ENCODE measurements around the gene ABCA4.
A peak's percentile ranks its signal among the peaks of the same experiment; 100 is the strongest.

The ABCA4 gene

GRCh38 chr1:94011709-94012595 lies 109.0 kb downstream of the ABCA4 start:
- TF ChIP-seq CTCF (IDR thresholded peaks at IDR 0.05), result no peak
- Histone ChIP-seq H3K27me3 (no peaks in the 10 kb centered on the region), H3K27ac (no peak overlapping the region), H3K4me1 (ENCODE audit: control insufficient read depth in 1 of 2, insufficient read depth in 1 of 2, low read depth in 1 of 2, low read length in 1 of 2) (peaks cover 28 to 37% of the 10 kb centered on the region in 2 experiments), H3K4me3 (ENCODE audit: low read depth in 1 of 2, low read length in 1 of 2) (no peak overlapping the region), H3K9me3 (no peaks in the 10 kb centered on the region), H3K36me3 (no peaks in the 10 kb centered on the region)

GRCh38 chr1:94011129-94011528 lies 109.8 kb downstream of the ABCA4 start:
- H3K36me3 ChIP-seq, result no peaks in the 10 kb centered on the region
- TF ChIP-seq CTCF (IDR thresholded peaks at IDR 0.05), result no peak
- H3K9me3 ChIP-seq, result no peaks in the 10 kb centered on the region
- no peak overlapping the region for H3K4me3 ChIP-seq (ENCODE audit: low read depth in 1 of 2, low read length in 1 of 2)
- H3K27me3 ChIP-seq, result no peaks in the 10 kb centered on the region
- H3K27ac ChIP-seq, result peak overlapping the region; percentile 50
- peaks cover 23 to 29% of the 10 kb centered on the region in 2 experiments for H3K4me1 ChIP-seq (ENCODE audit: control insufficient read depth in 1 of 2, insufficient read depth in 1 of 2, low read depth in 1 of 2, low read length in 1 of 2)

- no peak overlapping the region for H3K4me3 ChIP-seq (ENCODE audit: low read depth in 1 of 2, low read length in 1 of 2)
- no peaks in the 10 kb centered on the region for H3K9me3 ChIP-seq
- no peaks in the 10 kb centered on the region for H3K36me3 ChIP-seq
- no peak overlapping the region for H3K27ac ChIP-seq
- peaks cover 18 to 24% of the 10 kb centered on the region in 2 experiments for H3K4me1 ChIP-seq (ENCODE audit: control insufficient read depth in 1 of 2, insufficient read depth in 1 of 2, low read depth in 1 of 2, low read length in 1 of 2)
- no peak for TF ChIP-seq CTCF (IDR thresholded peaks at IDR 0.05)
- H3K27me3 ChIP-seq, result no peaks in the 10 kb centered on the region
Measured at GRCh38 chr1:94009304-94009703, 111.6 kb downstream of the ABCA4 start.

GRCh38 chr1:94006604-94007003 lies 114.3 kb downstream of the ABCA4 start:
- no peak overlapping the region for H3K27ac ChIP-seq
- H3K4me3 ChIP-seq (ENCODE audit: low read depth in 1 of 2, low read length in 1 of 2), result no peak overlapping the region
- no peak for TF ChIP-seq CTCF (IDR thresholded peaks at IDR 0.05)
- H3K36me3 ChIP-seq, result no peaks in the 10 kb centered on the region
- H3K4me1 ChIP-seq (ENCODE audit: control insufficient read depth in 1 of 2, insufficient read depth in 1 of 2, low read depth in 1 of 2, low read length in 1 of 2), result peaks cover 16 to 22% of the 10 kb centered on the region in 2 experiments
- H3K9me3 ChIP-seq, result no peaks in the 10 kb centered on the region
- no peaks in the 10 kb centered on the region for H3K27me3 ChIP-seq

GRCh38 chr1:94004924-94005323 lies 116.0 kb downstream of the ABCA4 start:
- Histone ChIP-seq H3K4me1 (ENCODE audit: control insufficient read depth in 1 of 2, insufficient read depth in 1 of 2, low read depth in 1 of 2, low read length in 1 of 2) (peaks cover 6 to 14% of the 10 kb centered on the region in 2 experiments), H3K9me3 (no peaks in the 10 kb centered on the region), H3K4me3 (ENCODE audit: low read depth in 1 of 2, low read length in 1 of 2) (no peak overlapping the region), H3K27me3 (no peaks in the 10 kb centered on the region), H3K36me3 (no peaks in the 10 kb centered on the region), H3K27ac (no peak overlapping the region)
- TF ChIP-seq CTCF (IDR thresholded peaks at IDR 0.05), result no peak

All from neutrophil (primary cell).